GM23338 (cell line): ENCODE measurements around the gene ERICH3. TPM values are rescaled to one million over a fixed set of nuclear protein-coding genes. Genes with fewer than 3 reads are reported as not detected.

Experiments
- ATAC-seq: fragments of 200-7000 bp; cut with Tn5 transposase; 3 replicates; pipeline ENCODE4 v1.9.1; 2020
- DNase-seq: peaks from one replicate; pipeline ENCODE4 v3.0.0-alpha.2; 2015; ENCODE audit warnings: low spot score
- H2AFZ ChIP-seq: fragments of 200-600 bp; sonication (generic); 2 replicates; pipeline ENCODE4 v1.8.0; 2016; ENCODE audit warnings: antibody characterized with exemption, mild to moderate bottlenecking, moderate library complexity
- H3F3A ChIP-seq: fragments of 200-600 bp; sonication (generic); replicated peaks from 2 replicates; pipeline ENCODE4 v1.8.0; 2017; ENCODE audit warnings: antibody characterized with exemption, mixed run types, low read depth
- H3K27ac ChIP-seq: fragments of 200-600 bp; sonication (generic); 2 replicates; pipeline ENCODE4 v1.6.1; 2016; ENCODE audit warnings: low read depth
- H3K27me3 ChIP-seq: fragments of 200-600 bp; sonication (generic); 2 replicates; pipeline ENCODE4 v1.8.0; 2016; ENCODE audit warnings: mild to moderate bottlenecking, mixed run types, moderate library complexity; ENCODE audit not compliant: insufficient read depth
- H3K36me3 ChIP-seq: fragments of 200-600 bp; sonication (generic); 2 replicates; pipeline ENCODE4 v1.8.0; 2016; ENCODE audit warnings: mild to moderate bottlenecking; ENCODE audit not compliant: insufficient read depth
- H3K4me1 ChIP-seq: fragments of 200-600 bp; sonication (generic); 2 replicates; pipeline ENCODE4 v1.8.0; 2016; ENCODE audit warnings: mild to moderate bottlenecking, moderate library complexity; ENCODE audit not compliant: insufficient read depth
- H3K4me2 ChIP-seq: fragments of 200-600 bp; sonication (generic); 2 replicates; pipeline ENCODE4 v1.7.1; 2017; ENCODE audit warnings: mixed run types
- H3K4me3 ChIP-seq: fragments of 200-600 bp; sonication (generic); 2 replicates; pipeline ENCODE4 v1.6.1; 2016; ENCODE audit warnings: mixed run types
- H3K79me2 ChIP-seq: fragments of 200-600 bp; sonication (generic); replicated peaks from 2 replicates; pipeline ENCODE4 v1.8.0; 2017; ENCODE audit warnings: mild to moderate bottlenecking; ENCODE audit not compliant: insufficient read depth
- H3K9me2 ChIP-seq: fragments of 200-600 bp; sonication (generic); 2 replicates; pipeline ENCODE4 v1.8.0; 2017; ENCODE audit not compliant: insufficient read depth
- H4K20me1 ChIP-seq: fragments of 200-600 bp; sonication (generic); replicated peaks from 2 replicates; pipeline ENCODE4 v1.8.0; 2017; ENCODE audit warnings: mild to moderate bottlenecking; ENCODE audit not compliant: insufficient read depth
- H3K27ac Mint-ChIP-seq: 2 replicates; pipeline ENCODE4 v1.8.0; 2020; ENCODE audit warnings: inconsistent platforms, mild to moderate bottlenecking, moderate library complexity, mixed read lengths
- H3K27me3 Mint-ChIP-seq: 3 replicates; pipeline ENCODE4 v1.8.0; 2022; ENCODE audit warnings: low read depth, mild to moderate bottlenecking, moderate library complexity, mixed read lengths, inconsistent platforms; ENCODE audit not compliant: insufficient read depth, poor library complexity
- H3K36me3 Mint-ChIP-seq: 3 replicates; pipeline ENCODE4 v1.8.0; 2021; ENCODE audit warnings: low read depth, mild to moderate bottlenecking, inconsistent platforms, moderate library complexity, mixed read lengths
- H3K4me1 Mint-ChIP-seq: 3 replicates; pipeline ENCODE4 v1.8.0; 2020; ENCODE audit warnings: mild to moderate bottlenecking, inconsistent platforms, mixed read lengths
- H3K4me3 Mint-ChIP-seq: 3 replicates; pipeline ENCODE4 v1.8.0; 2021; ENCODE audit warnings: moderate library complexity, mild to moderate bottlenecking, inconsistent platforms, mixed read lengths
- H3K9me3 Mint-ChIP-seq: 3 replicates; pipeline ENCODE4 v1.8.0; 2020; ENCODE audit warnings: moderate library complexity, mild to moderate bottlenecking, inconsistent platforms, mixed read lengths
- CREB1 ChIP-seq: fragments of 250-450 bp; sonication (Bioruptor Pico); IDR thresholded peaks from 2 replicates; pipeline ENCODE4 v1.5.0; 2020; ENCODE audit warnings: low read depth, mild to moderate bottlenecking, moderate library complexity
- CTCF ChIP-seq, 2 experiments: fragments of 200-600 bp in 1 of 2; sonication (generic) in 1 of 2; conservative IDR thresholded peaks; 2 replicates each; pipeline versions ENCODE4 v1.5.1 to v1.6.1; 2016 to 2017; ENCODE audit warnings: antibody characterized with exemption in 2 of 2, low read depth in 2 of 2, mild to moderate bottlenecking in 2 of 2, moderate library complexity in 1 of 2
- ETS1 ChIP-seq: IDR thresholded peaks from 2 replicates; pipeline ENCODE4 v1.6.1; 2016; ENCODE audit warnings: antibody characterized with exemption
- EZH2phosphoT487 ChIP-seq: fragments of 200-600 bp; sonication (generic); IDR thresholded peaks from one replicate; pipeline ENCODE4 v1.8.1; 2018; ENCODE audit warnings: antibody characterized with exemption; ENCODE audit not compliant: unreplicated experiment
- JUNB ChIP-seq: IDR thresholded peaks from one replicate; pipeline ENCODE4 v1.6.1; 2016; ENCODE audit warnings: antibody characterized with exemption; ENCODE audit not compliant: unreplicated experiment
- POLR2AphosphoS5 ChIP-seq: IDR thresholded peaks from 2 replicates; pipeline ENCODE4 v1.6.1; 2016; ENCODE audit warnings: antibody characterized with exemption, low read depth
- REST ChIP-seq: IDR thresholded peaks from one replicate; pipeline ENCODE4 v1.6.1; 2018; ENCODE audit warnings: antibody characterized with exemption; ENCODE audit not compliant: unreplicated experiment
- ZNF331 ChIP-seq: fragments of 250-450 bp; sonication (Bioruptor Pico); IDR thresholded peaks from 2 replicates; pipeline ENCODE4 v1.5.0; 2020; ENCODE audit warnings: low read depth, mild to moderate bottlenecking, moderate library complexity
- ZNF462 ChIP-seq: fragments of 250-450 bp; sonication (Bioruptor Pico); IDR thresholded peaks from 2 replicates; pipeline ENCODE4 v1.5.0; 2020; ENCODE audit warnings: mild to moderate bottlenecking, moderate library complexity
- polyA plus RNA-seq: library from polyadenylated mRNA; unstranded; fragments of >200 nt; fragmentation: Nextera tagmentation; extraction: Ambion mirVana; gene quantifications from 2 replicates; pipeline ENCODE4 v1.2.1, GENCODE V29; 2016
- total RNA-seq: library from RNA; depleted of rRNA; stranded (reverse); fragments of >200 nt; shearing (Covaris generic); gene quantifications from 2 replicates; pipeline ENCODE4 v1.2.3, GENCODE V29; 2014

Gene ERICH3
- total and polyA plus RNA-seq, 2 experiments from 2014 or later: not detected

- H3K9me3 Mint-ChIP-seq: no peaks in the 10 kb centered on the region
- no peak for ATAC-seq
- H4K20me1 ChIP-seq: no peaks in the 10 kb centered on the region
Observed at GRCh38 chr1:74613894-74614293, 59.7 kb downstream of the ERICH3 start.

More at GRCh38 chr1:74613894-74614293, 59.7 kb downstream of the ERICH3 start:
- Histone ChIP-seq H2AFZ (no peak overlapping the region), H3K36me3 (no peaks in the 10 kb centered on the region), H3K27ac (no peak overlapping the region), H3K27me3 (no peaks in the 10 kb centered on the region), H3F3A (no peaks in the 10 kb centered on the region), H3K4me3 (no peak overlapping the region), H3K9me2 (no peaks in the 10 kb centered on the region), H3K79me2 (no peaks in the 10 kb centered on the region), H3K4me2 (no peak overlapping the region), H3K4me1 (no peaks in the 10 kb centered on the region)
- TF ChIP-seq CTCF (conservative IDR thresholded peaks at IDR 0.05; ENCODE audit: low read depth in 2 of 2): no peak; a peak in 1 of 4 replicates
- TF ChIP-seq ETS1: no peak
- TF ChIP-seq JUNB: no peak
- no peak for TF ChIP-seq EZH2phosphoT487
- no peak for TF ChIP-seq ZNF462 (CRISPR knock-in tag)
- no peak for TF ChIP-seq POLR2AphosphoS5
- no peak for TF ChIP-seq REST
- TF ChIP-seq ZNF331 (CRISPR knock-in tag): no peak
- TF ChIP-seq CREB1 (CRISPR knock-in tag): no peak
- no peaks in the 10 kb centered on the region for H3K36me3 Mint-ChIP-seq
- H3K27me3 Mint-ChIP-seq: no peaks in the 10 kb centered on the region
- DNase-seq: no peak
- H3K4me1 Mint-ChIP-seq: no peaks in the 10 kb centered on the region; the same call in 2 of the 3 replicates
- no peak overlapping the region for H3K27ac Mint-ChIP-seq
- no peak overlapping the region for H3K4me3 Mint-ChIP-seq
